GM10248 (cell line): ENCODE measurements around the gene TWIST2.

Experiments
- CTCF ChIA-PET: fragments of 300-600 bp; sonication (Branson Sonifier 250); formaldehyde crosslinking; extraction: SDS; loops from one replicate; lab custom pipeline; 2021; ENCODE audit warnings: antibody characterized with exemption; lab: Yijun Ruan, JAX
- POLR2A ChIA-PET: fragments of 350-650 bp; sonication (Branson Sonifier 250); formaldehyde crosslinking; extraction: SDS; loops from one replicate; lab custom pipeline; 2020; ENCODE audit warnings: antibody characterized with exemption; lab: Yijun Ruan, JAX
- DNase-seq: peaks from one replicate; pipeline ENCODE4 v3.0.0; 2012; ENCODE audit errors: extremely low spot score
- CTCF ChIP-seq: IDR thresholded peaks from 2 replicates; pipeline ENCODE4 v1.5.1; 2012; ENCODE audit warnings: mild to moderate bottlenecking, low read depth; ENCODE audit errors: extremely low read depth, missing control alignments, control extremely low read depth

Gene TWIST2

GRCh38 chr2:238811293-238811692 lies 36.6 kb upstream of the TWIST2 start:
- CTCF ChIA-PET = no interaction called here
- DNase-seq = no peak
- POLR2A ChIA-PET = no interaction called here
- TF ChIP-seq CTCF = no peak

GRCh38 chr2:238811759-238812158 lies 36.1 kb upstream of the TWIST2 start:
- no peak for DNase-seq
- no peak for TF ChIP-seq CTCF
- CTCF ChIA-PET = no interaction called here
- POLR2A ChIA-PET = no interaction called here

- TF ChIP-seq CTCF = no peak
- ChIA-PET CTCF (no interaction called here), POLR2A (no interaction called here)
- no peak for DNase-seq
These were observed 34.8 kb upstream of the TWIST2 start for GRCh38 chr2:238813109-238813508.

- ChIA-PET POLR2A (no interaction called here), CTCF (interaction anchor here (1.4 kb wide), 1 partner anchor 10 kb away, joined by 3 read pairs; no protein-coding TSS in a partner anchor)
- DNase-seq = no peak
- no peak for TF ChIP-seq CTCF
These were observed 33.1 kb upstream of the TWIST2 start for GRCh38 chr2:238814815-238815214.

GRCh38 chr2:238816291-238816690 lies 31.6 kb upstream of the TWIST2 start:
- no peak for TF ChIP-seq CTCF

GRCh38 chr2:238817382-238817781 lies 30.5 kb upstream of the TWIST2 start:
- ChIA-PET POLR2A (no interaction called here), CTCF (no interaction called here)
- no peak for DNase-seq
- TF ChIP-seq CTCF = no peak

More at GRCh38 chr2:238816291-238816690, 31.6 kb upstream of the TWIST2 start:
- CTCF ChIA-PET = no interaction called here
- POLR2A ChIA-PET = no interaction called here
- no peak for DNase-seq

- CTCF ChIA-PET = no interaction called here
- DNase-seq = no peak
- TF ChIP-seq CTCF = no peak
- POLR2A ChIA-PET = no interaction called here
These were observed 30.0 kb upstream of the TWIST2 start for GRCh38 chr2:238817891-238818290.
